ENCODE data around the gene GRIN3B. TPM values are rescaled to one million over a fixed set of nuclear protein-coding genes. Genes with fewer than 3 reads are reported as not detected.

Gene GRIN3B
- total and polyA plus RNA-seq, 10 of the 15 experiments (the other 5 are each of a cell fraction or from before 2014, with no cell fraction given): 0.15 TPM; not detected in 9

GRCh38 chr19:984165-984967 is 15.9 kb upstream of the GRIN3B start, which contains the start of gene WDR18 (continued):
- TF ChIP-seq CTCF (IDR thresholded peaks at IDR 0.05 in 2 of 3, conservative IDR thresholded peaks at IDR 0.05 in 1 of 3; ENCODE audit: control insufficient read depth in 2 of 3, extremely low read depth in 1 of 3, insufficient read depth in 1 of 3, low read depth in 3 of 3, low read length in 3 of 3) (peak in 2 of 3 experiments; percentile 8 to 9; a peak in 1 of 6 replicates), SP1 (IDR thresholded peaks at IDR 0.05; ENCODE audit: low read depth, low read length) (peak; percentile 70), MAX (IDR thresholded peaks at IDR 0.05; ENCODE audit: low read depth, low read length) (peak; percentile 80), NFYA (IDR thresholded peaks at IDR 0.05; ENCODE audit: borderline replicate concordance, low read depth, low read length) (no peak), EGR1 (IDR thresholded peaks at IDR 0.05; ENCODE audit: borderline replicate concordance in 1 of 2, low read depth in 2 of 2, low read length in 2 of 2) (0 out of 3 replicates have a peak, but pooled peaks of 1 of the 2 experiments have one; percentile 2), CHD1 (IDR thresholded peaks at IDR 0.05; ENCODE audit: low read depth, low read length) (peak; percentile 65; the same call in 1 of the 2 replicates), BACH1 (IDR thresholded peaks at IDR 0.05; ENCODE audit: borderline replicate concordance) (peak; percentile 70; the same call in 1 of the 2 replicates), ZNF217 (IDR thresholded peaks at IDR 0.05) (no peak), ZNF384 (IDR thresholded peaks at IDR 0.05; ENCODE audit: borderline replicate concordance, low read depth, low read length) (no peak), CREB1 (IDR thresholded peaks at IDR 0.05; ENCODE audit: low read depth) (peak; percentile 98), DPF2 (IDR thresholded peaks at IDR 0.05) (peak; percentile 74), POLR2AphosphoS5 (IDR thresholded peaks at IDR 0.05; ENCODE audit: low read length) (peak; percentile 64; the same call in 1 of the 2 replicates), HDGF (IDR thresholded peaks at IDR 0.05) (peak; percentile 83), ELK1 (IDR thresholded peaks at IDR 0.05; ENCODE audit: low read depth, low read length) (peak; percentile 57; the same call in 1 of the 2 replicates), RELB (IDR thresholded peaks at IDR 0.05; ENCODE audit: low read depth) (peak; percentile 90; the same call in 1 of the 2 replicates), PBX3 (IDR thresholded peaks at IDR 0.05; ENCODE audit: insufficient replicate concordance, low read depth, low read length) (peak; percentile 17), NR2C1 (IDR thresholded peaks at IDR 0.05) (peak; percentile 88), ATF3 (IDR thresholded peaks at IDR 0.05; ENCODE audit: borderline replicate concordance, extremely low read depth, low read depth, low read length) (peak; percentile 70; the same call in 1 of the 2 replicates), SUZ12 (IDR thresholded peaks at IDR 0.05; ENCODE audit: unreplicated experiment) (no peak), ZNF274 (IDR thresholded peaks at IDR 0.05; ENCODE audit: insufficient read depth, insufficient read length) (no peak), HCFC1 (IDR thresholded peaks at IDR 0.05; ENCODE audit: low read length) (peak; percentile 84), RELA (IDR thresholded peaks at IDR 0.05; ENCODE audit: borderline replicate concordance, partially characterized antibody) (no peak), IKZF1 (conservative IDR thresholded peaks at IDR 0.05) (peak; percentile 97), ZNF24 (IDR thresholded peaks at IDR 0.05) (no peak)

All from GM12878 (cell line).